ENCODE results near the gene GPR21. TPM values are rescaled to one million over a fixed set of nuclear protein-coding genes. Genes with fewer than 3 reads are reported as not detected.

GPR21 gene
- total RNA-seq, 3 donors from 2014 or later (not counting 1 experiment from before 2014, with no cell fraction given): 1.9 TPM; not detected in 2

- 50% methylated on average over 4 of the region's 4 CpGs for WGBS (ENCODE audit: insufficient coverage)
- Histone ChIP-seq H3K27ac (ENCODE audit: low read length) (no peak overlapping the region), H3K27me3 (ENCODE audit: control insufficient read depth, insufficient read depth, low read length) (no peaks in the 10 kb centered on the region), H3K9me3 (ENCODE audit: control insufficient read depth, insufficient read depth, low read length) (no peaks in the 10 kb centered on the region), H3K36me3 (ENCODE audit: control insufficient read depth, insufficient read depth, low read length) (peaks cover 19% of the 10 kb centered on the region), H3K4me1 (ENCODE audit: control insufficient read depth, insufficient read depth, low read length) (no peaks in the 10 kb centered on the region), H3K4me3 (ENCODE audit: low read length) (no peak overlapping the region)
- Mint-ChIP-seq H3K36me3 (no peaks in the 10 kb centered on the region), H3K27me3 (ENCODE audit: low read depth in 2 of 2) (no peaks in the 10 kb centered on the region), H3K9me3 (no peaks in the 10 kb centered on the region), H3K4me1 (peaks cover 6% of the 10 kb centered on the region in 2 donors), H3K27ac (no peak overlapping the region), H3K4me3 (no peak overlapping the region)
- ATAC-seq: peak; percentile 69 to 85 (median 73)
- DNase-seq: peak in 1 of 2 donors; percentile 68
- peak; percentile 72 for TF ChIP-seq CTCF (IDR thresholded peaks at IDR 0.05)
- intact Hi-C loops (cut with micrococcal nuclease): loop anchor here (1.0 to 5.0 kb wide), 3 partner anchors 87 to 526 kb away; partner anchors contain the start of gene RC3H2
These were observed 42.1 kb upstream of the GPR21 start for GRCh38 chr9:122991370-122991830.

GRCh38 chr9:122996586-122996985, 36.9 kb upstream of the GPR21 start:
- Histone ChIP-seq H3K4me3 (ENCODE audit: low read length) (no peak overlapping the region), H3K4me1 (ENCODE audit: control insufficient read depth, insufficient read depth, low read length) (no peaks in the 10 kb centered on the region), H3K27ac (ENCODE audit: low read length) (no peak overlapping the region), H3K27me3 (ENCODE audit: control insufficient read depth, insufficient read depth, low read length) (no peaks in the 10 kb centered on the region), H3K9me3 (ENCODE audit: control insufficient read depth, insufficient read depth, low read length) (no peaks in the 10 kb centered on the region), H3K36me3 (ENCODE audit: control insufficient read depth, insufficient read depth, low read length) (peaks cover 40% of the 10 kb centered on the region)
- TF ChIP-seq CTCF (IDR thresholded peaks at IDR 0.05): no peak
- intact Hi-C loops (cut with micrococcal nuclease): no loop called here
- H3K27ac Mint-ChIP-seq: no peak overlapping the region
- H3K4me3 Mint-ChIP-seq: no peak overlapping the region
- H3K36me3 Mint-ChIP-seq: peaks cover 19% of the 10 kb centered on the region
- no peak for ATAC-seq
- no peaks in the 10 kb centered on the region for H3K4me1 Mint-ChIP-seq
- no peak for DNase-seq
- H3K9me3 Mint-ChIP-seq: no peaks in the 10 kb centered on the region
- H3K27me3 Mint-ChIP-seq (ENCODE audit: low read depth in 2 of 2): no peaks in the 10 kb centered on the region
- no CpG with 5 or more reads among the region's 1 CpG for WGBS (ENCODE audit: insufficient coverage)

GRCh38 chr9:122998448-122998847, 35.0 kb upstream of the GPR21 start:
- Mint-ChIP-seq H3K9me3 (no peaks in the 10 kb centered on the region), H3K36me3 (peaks cover 19% of the 10 kb centered on the region), H3K4me3 (no peak overlapping the region), H3K27me3 (ENCODE audit: low read depth in 2 of 2) (no peaks in the 10 kb centered on the region), H3K27ac (no peak overlapping the region), H3K4me1 (no peaks in the 10 kb centered on the region)
- Histone ChIP-seq H3K27ac (ENCODE audit: low read length) (no peak overlapping the region), H3K27me3 (ENCODE audit: control insufficient read depth, insufficient read depth, low read length) (no peaks in the 10 kb centered on the region), H3K4me3 (ENCODE audit: low read length) (no peak overlapping the region), H3K36me3 (ENCODE audit: control insufficient read depth, insufficient read depth, low read length) (peaks cover 46% of the 10 kb centered on the region), H3K4me1 (ENCODE audit: control insufficient read depth, insufficient read depth, low read length) (no peaks in the 10 kb centered on the region), H3K9me3 (ENCODE audit: control insufficient read depth, insufficient read depth, low read length) (no peaks in the 10 kb centered on the region)
- intact Hi-C loops (cut with micrococcal nuclease): no loop called here
- WGBS (ENCODE audit: insufficient coverage): 100% methylated on average over 3 of the region's 5 CpGs
- no peak for ATAC-seq
- TF ChIP-seq CTCF (IDR thresholded peaks at IDR 0.05): no peak
- no peak for DNase-seq
